Stimulated activated CD4-positive, alpha-beta T cell treated with anti-CD3 and anti-CD28 coated beads, Interleukin-2, amount 100 ng/mL, for 48 hours (primary cell): Measurements from ENCODE around the gene CCDC154.

Source experiments
- DNase-seq, 2 donors: peaks; one replicate each; pipeline ENCODE4 v3.0.0-alpha.2; 2020

The CCDC154 gene

GRCh38 chr16:1385232-1385631 is 59.1 kb downstream of the CCDC154 start:
- DNase-seq: no peak
